BJ (cell line): ENCODE results near the gene RADIL. TPM values are rescaled to one million over a fixed set of nuclear protein-coding genes. Genes with fewer than 3 reads are reported as not detected.
A peak's percentile ranks its signal among the peaks of the same experiment; 100 is the strongest.

ENCODE experiments used
- CTCF ChIA-PET: fragments of 350-600 bp; formaldehyde crosslinking; extraction: SDS; loops from one replicate; lab custom pipeline; 2021; ENCODE audit warnings: antibody characterized with exemption, inconsistent platforms; lab: Yijun Ruan, JAX
- POLR2A ChIA-PET: fragments of 300-600 bp; sonication (Branson Sonifier 250); formaldehyde crosslinking; extraction: SDS; loops from one replicate; lab custom pipeline; 2021; ENCODE audit warnings: antibody characterized with exemption; lab: Charles Lee
- DNase-seq: peaks from one replicate; pipeline ENCODE4 v3.0.0-alpha.2; 2011; ENCODE audit warnings: low read depth
- H3K27me3 ChIP-seq: 2 replicates; pipeline ENCODE4 v1.6.0; 2011; ENCODE audit warnings: low read length; ENCODE audit not compliant: control insufficient read depth, insufficient read depth
- H3K36me3 ChIP-seq: 2 replicates; pipeline ENCODE4 v1.5.1; 2011; ENCODE audit warnings: low read length; ENCODE audit not compliant: control insufficient read depth, insufficient read depth
- H3K4me3 ChIP-seq: 2 replicates; pipeline ENCODE4 v1.5.1; 2011; ENCODE audit warnings: low read depth, mild to moderate bottlenecking, control low read depth, low read length
- CTCF ChIP-seq: IDR thresholded peaks from 2 replicates; pipeline ENCODE4 v1.5.1; 2011; ENCODE audit warnings: low read depth, mild to moderate bottlenecking, control low read depth, inconsistent platforms, low read length, moderate library complexity; ENCODE audit not compliant: insufficient read depth
- polyA plus RNA-seq: library from polyadenylated mRNA; depleted of rRNA; stranded (reverse); fragments of >200 nt; gene quantifications from 2 replicates; pipeline ENCODE4 v1.2.3, GENCODE V29; 2011

RADIL gene
- polyA plus RNA-seq, 1 experiment, result 1.2 TPM

DNA sequence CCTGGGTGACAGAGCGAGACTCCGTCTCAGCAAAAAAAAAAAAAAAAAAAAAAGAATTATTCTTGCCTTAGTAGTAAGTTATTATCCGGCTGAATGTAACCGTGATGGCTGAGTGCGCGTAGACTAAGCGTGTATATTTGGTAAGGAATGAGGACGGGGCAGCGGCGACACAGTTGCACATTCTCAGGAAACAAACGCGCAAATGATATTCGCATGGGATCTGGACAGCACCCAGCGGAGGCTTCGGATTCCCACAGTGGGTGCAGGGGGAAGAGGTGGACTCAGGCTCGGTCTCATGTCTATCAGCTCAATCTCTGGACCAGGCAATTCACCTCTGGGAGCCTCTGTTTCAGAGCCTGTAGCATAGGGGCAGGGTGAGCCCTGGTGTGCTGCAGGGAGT is 50.8 kb downstream of the RADIL start:
- no peak for DNase-seq
- Histone ChIP-seq H3K36me3 (no peaks in the 10 kb centered on the region), H3K4me3 (no peak overlapping the region), H3K27me3 (no peaks in the 10 kb centered on the region)
- ChIA-PET CTCF (interaction anchor here (0.6 to 4.4 kb wide), 3 partner anchors 11 to 494 kb away, joined by 3 to 19 read pairs (median 4); partner anchors contain the start of gene RADIL), POLR2A (no interaction called here)
- TF ChIP-seq CTCF, result no peak

DNA sequence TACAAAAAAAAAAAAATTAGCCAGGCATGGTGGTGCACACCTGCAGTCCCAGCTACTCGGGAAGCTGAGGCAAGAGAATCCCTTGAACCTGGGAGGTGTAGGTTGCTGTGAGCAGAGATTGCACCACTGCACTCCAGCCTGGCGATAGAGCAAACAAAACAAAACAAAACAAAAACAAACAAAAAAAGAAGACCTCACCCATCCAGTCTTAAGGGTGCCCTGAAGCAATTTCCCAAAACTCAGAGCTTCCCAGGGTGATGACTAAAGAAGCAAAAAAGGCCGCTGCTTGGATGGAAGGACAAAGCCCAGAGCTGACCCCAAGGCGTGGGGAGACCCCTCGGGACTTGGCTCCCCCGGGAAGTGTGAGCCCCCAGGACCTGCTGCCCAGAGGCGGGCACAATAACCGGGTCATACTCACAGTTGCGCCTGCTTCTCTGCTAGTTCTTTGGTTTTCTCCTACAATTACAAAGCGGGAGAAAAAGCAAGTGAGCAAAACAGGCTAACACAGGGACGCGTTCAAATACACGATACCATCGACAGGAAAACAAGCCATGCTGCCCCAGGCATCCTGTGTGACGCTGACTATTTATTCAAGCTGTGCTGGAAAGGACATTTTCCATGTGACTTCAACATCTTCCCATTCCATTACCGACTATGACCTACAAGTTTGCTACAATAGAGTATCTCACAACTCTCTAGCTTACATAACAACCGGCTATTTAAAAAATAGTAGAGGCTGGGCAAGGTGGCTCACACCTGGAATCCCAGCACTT is 51.6 kb downstream of the RADIL start:
- no peak overlapping the region for H3K4me3 ChIP-seq
- no peak for DNase-seq
- no peak for TF ChIP-seq CTCF
- H3K36me3 ChIP-seq, result no peaks in the 10 kb centered on the region
- POLR2A ChIA-PET, result no interaction called here
- H3K27me3 ChIP-seq, result no peaks in the 10 kb centered on the region
- CTCF ChIA-PET, result interaction anchor here (0.6 to 4.4 kb wide), 5 partner anchors 11 to 1967 kb away, joined by 3 to 19 read pairs (median 4); partner anchors contain the start of gene RADIL

- DNase-seq, result no peak
- ChIA-PET POLR2A (no interaction called here), CTCF (interaction anchor here (0.6 to 4.4 kb wide), 11 partner anchors 10 to 347 kb away, joined by 3 to 19 read pairs (median 4); partner anchors contain the start of gene RADIL)
- peak; percentile 83 for TF ChIP-seq CTCF
- no peak overlapping the region for H3K4me3 ChIP-seq
- H3K27me3 ChIP-seq, result no peaks in the 10 kb centered on the region
- H3K36me3 ChIP-seq, result no peaks in the 10 kb centered on the region
These were observed 53.3 kb downstream of the RADIL start for GRCh38 chr7:4830176-4830575.

DNA sequence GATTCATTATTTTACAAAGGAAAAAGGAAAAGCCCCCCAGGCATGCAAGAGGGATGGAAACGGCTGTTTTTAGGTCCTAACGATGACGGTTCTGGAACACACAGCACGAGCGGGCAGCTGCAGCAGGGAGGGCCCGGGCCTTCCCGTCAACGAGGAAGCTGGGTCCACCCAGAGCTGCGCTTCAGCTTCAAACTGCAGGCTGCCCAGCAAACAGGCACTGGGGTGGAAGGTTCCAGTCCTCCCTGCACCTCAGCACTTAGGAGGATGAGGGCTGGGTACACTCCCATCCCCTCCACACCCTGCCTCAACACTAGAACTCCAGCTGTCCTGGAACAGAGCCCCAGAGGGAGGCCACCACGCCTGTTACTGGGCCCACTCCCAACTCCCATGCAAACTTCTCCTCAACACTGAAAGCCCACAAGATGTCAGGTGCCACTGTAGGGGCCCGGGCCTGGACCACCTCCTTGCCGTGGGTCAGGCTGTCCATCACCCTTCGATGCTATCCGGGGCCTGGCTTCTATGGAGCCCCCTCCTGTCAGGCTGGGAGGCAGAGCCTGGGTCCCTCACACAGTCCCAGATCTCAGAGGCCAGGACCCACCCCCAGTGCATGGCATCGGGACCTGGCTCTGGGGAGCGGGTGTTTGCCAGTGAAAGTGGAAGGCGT is 54.7 kb downstream of the RADIL start:
- no peak overlapping the region for H3K4me3 ChIP-seq
- H3K36me3 ChIP-seq, result no peaks in the 10 kb centered on the region
- POLR2A ChIA-PET, result no interaction called here
- CTCF ChIA-PET, result interaction anchor here (0.8 to 4.4 kb wide), 4 partner anchors 9 to 256 kb away, joined by 3 to 19 read pairs (median 8); partner anchors contain the start of gene RADIL
- no peak for TF ChIP-seq CTCF
- no peaks in the 10 kb centered on the region for H3K27me3 ChIP-seq
- DNase-seq, result no peak

DNA sequence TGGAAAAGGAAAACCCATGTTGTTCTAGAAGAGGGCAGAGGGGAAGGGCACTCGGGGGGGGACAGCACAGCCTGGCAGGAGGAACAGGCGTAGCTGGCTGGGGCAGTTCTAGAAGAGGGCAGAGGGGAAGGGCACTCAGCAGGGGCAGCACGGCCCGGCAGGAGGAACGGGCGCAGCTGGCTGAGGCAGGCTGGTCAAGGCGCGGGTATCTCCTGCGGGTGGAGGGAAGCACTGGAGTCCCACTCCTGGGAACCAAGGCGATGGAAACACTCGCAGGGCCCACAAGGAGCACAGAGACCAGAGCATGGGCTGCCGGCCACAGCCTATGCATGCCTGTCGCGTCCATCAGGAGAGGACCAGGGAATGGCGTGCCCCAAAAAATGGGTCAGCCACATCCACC is 58.4 kb downstream of the RADIL start:
- no peak for DNase-seq
- TF ChIP-seq CTCF, result no peak
- no peaks in the 10 kb centered on the region for H3K27me3 ChIP-seq
- POLR2A ChIA-PET, result no interaction called here
- CTCF ChIA-PET, result interaction anchor here (1.0 kb wide), 1 partner anchor 27 kb away, joined by 3 read pairs; no protein-coding TSS in a partner anchor
- H3K4me3 ChIP-seq, result no peak overlapping the region
- H3K36me3 ChIP-seq, result no peaks in the 10 kb centered on the region
